Measurements from ENCODE around the gene NRIP2.

The NRIP2 gene

GRCh38 chr12:2794191-2794735 lies 40.6 kb downstream of the NRIP2 start:
- peak overlapping the region; percentile 97 for H3K4me3 ChIP-seq (replicated peaks; ENCODE audit: insufficient read depth, low read length)
- H3K27ac ChIP-seq (replicated peaks): no peak overlapping the region
- no peak for TF ChIP-seq GABPA (IDR thresholded peaks at IDR 0.05; ENCODE audit: low read depth)
- no peak for TF ChIP-seq SPI1 (IDR thresholded peaks at IDR 0.05; ENCODE audit: borderline replicate concordance, low read depth)
- TF ChIP-seq, protein P1, sequence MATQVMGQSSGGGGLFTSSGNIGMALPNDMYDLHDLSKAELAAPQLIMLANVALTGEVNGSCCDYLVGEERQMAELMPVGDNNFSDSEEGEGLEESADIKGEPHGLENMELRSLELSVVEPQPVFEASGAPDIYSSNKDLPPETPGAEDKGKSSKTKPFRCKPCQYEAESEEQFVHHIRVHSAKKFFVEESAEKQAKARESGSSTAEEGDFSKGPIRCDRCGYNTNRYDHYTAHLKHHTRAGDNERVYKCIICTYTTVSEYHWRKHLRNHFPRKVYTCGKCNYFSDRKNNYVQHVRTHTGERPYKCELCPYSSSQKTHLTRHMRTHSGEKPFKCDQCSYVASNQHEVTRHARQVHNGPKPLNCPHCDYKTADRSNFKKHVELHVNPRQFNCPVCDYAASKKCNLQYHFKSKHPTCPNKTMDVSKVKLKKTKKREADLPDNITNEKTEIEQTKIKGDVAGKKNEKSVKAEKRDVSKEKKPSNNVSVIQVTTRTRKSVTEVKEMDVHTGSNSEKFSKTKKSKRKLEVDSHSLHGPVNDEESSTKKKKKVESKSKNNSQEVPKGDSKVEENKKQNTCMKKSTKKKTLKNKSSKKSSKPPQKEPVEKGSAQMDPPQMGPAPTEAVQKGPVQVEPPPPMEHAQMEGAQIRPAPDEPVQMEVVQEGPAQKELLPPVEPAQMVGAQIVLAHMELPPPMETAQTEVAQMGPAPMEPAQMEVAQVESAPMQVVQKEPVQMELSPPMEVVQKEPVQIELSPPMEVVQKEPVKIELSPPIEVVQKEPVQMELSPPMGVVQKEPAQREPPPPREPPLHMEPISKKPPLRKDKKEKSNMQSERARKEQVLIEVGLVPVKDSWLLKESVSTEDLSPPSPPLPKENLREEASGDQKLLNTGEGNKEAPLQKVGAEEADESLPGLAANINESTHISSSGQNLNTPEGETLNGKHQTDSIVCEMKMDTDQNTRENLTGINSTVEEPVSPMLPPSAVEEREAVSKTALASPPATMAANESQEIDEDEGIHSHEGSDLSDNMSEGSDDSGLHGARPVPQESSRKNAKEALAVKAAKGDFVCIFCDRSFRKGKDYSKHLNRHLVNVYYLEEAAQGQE (IDR thresholded peaks at IDR 0.05; ENCODE audit: insufficient replicate concordance, low read depth): no peak
- TF ChIP-seq, protein P2, sequence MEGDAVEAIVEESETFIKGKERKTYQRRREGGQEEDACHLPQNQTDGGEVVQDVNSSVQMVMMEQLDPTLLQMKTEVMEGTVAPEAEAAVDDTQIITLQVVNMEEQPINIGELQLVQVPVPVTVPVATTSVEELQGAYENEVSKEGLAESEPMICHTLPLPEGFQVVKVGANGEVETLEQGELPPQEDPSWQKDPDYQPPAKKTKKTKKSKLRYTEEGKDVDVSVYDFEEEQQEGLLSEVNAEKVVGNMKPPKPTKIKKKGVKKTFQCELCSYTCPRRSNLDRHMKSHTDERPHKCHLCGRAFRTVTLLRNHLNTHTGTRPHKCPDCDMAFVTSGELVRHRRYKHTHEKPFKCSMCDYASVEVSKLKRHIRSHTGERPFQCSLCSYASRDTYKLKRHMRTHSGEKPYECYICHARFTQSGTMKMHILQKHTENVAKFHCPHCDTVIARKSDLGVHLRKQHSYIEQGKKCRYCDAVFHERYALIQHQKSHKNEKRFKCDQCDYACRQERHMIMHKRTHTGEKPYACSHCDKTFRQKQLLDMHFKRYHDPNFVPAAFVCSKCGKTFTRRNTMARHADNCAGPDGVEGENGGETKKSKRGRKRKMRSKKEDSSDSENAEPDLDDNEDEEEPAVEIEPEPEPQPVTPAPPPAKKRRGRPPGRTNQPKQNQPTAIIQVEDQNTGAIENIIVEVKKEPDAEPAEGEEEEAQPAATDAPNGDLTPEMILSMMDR (IDR thresholded peaks at IDR 0.05; ENCODE audit: insufficient read depth, low read length): no peak
- TF ChIP-seq POLR2AphosphoS5 (IDR thresholded peaks at IDR 0.05; ENCODE audit: low read depth): no peak
- DNase-seq (ENCODE audit: low read depth in 1 of 2, low spot score in 1 of 2): no peak
- H3K27me3 ChIP-seq (ENCODE audit: insufficient read depth, poor library complexity, severe bottlenecking): no peaks in the 10 kb centered on the region

GRCh38 chr12:2793561-2793960 lies 41.3 kb downstream of the NRIP2 start:
- H3K27ac ChIP-seq (replicated peaks): no peak overlapping the region
- no peaks in the 10 kb centered on the region for H3K27me3 ChIP-seq (ENCODE audit: insufficient read depth, poor library complexity, severe bottlenecking)
- TF ChIP-seq, protein P2 (IDR thresholded peaks at IDR 0.05; ENCODE audit: insufficient read depth, low read length): no peak
- no peak for TF ChIP-seq POLR2AphosphoS5 (IDR thresholded peaks at IDR 0.05; ENCODE audit: low read depth)
- TF ChIP-seq, protein P1 (IDR thresholded peaks at IDR 0.05; ENCODE audit: insufficient replicate concordance, low read depth): no peak
- no peak for TF ChIP-seq SPI1 (IDR thresholded peaks at IDR 0.05; ENCODE audit: borderline replicate concordance, low read depth)
- TF ChIP-seq GABPA (IDR thresholded peaks at IDR 0.05; ENCODE audit: low read depth): no peak
- DNase-seq (ENCODE audit: low read depth in 1 of 2, low spot score in 1 of 2): no peak
- H3K4me3 ChIP-seq (replicated peaks; ENCODE audit: insufficient read depth, low read length): no peak overlapping the region

GRCh38 chr12:2792671-2793500 lies 41.9 kb downstream of the NRIP2 start:
- no peak overlapping the region for H3K27ac ChIP-seq (replicated peaks)
- TF ChIP-seq, protein P2 (IDR thresholded peaks at IDR 0.05; ENCODE audit: insufficient read depth, low read length): no peak
- no peak for TF ChIP-seq POLR2AphosphoS5 (IDR thresholded peaks at IDR 0.05; ENCODE audit: low read depth)
- TF ChIP-seq GABPA (IDR thresholded peaks at IDR 0.05; ENCODE audit: low read depth): no peak
- TF ChIP-seq, protein P1 (IDR thresholded peaks at IDR 0.05; ENCODE audit: insufficient replicate concordance, low read depth): no peak
- TF ChIP-seq SPI1 (IDR thresholded peaks at IDR 0.05; ENCODE audit: borderline replicate concordance, low read depth): no peak
- no peaks in the 10 kb centered on the region for H3K27me3 ChIP-seq (ENCODE audit: insufficient read depth, poor library complexity, severe bottlenecking)
- no peak overlapping the region for H3K4me3 ChIP-seq (replicated peaks; ENCODE audit: insufficient read depth, low read length)
- DNase-seq (ENCODE audit: low read depth in 1 of 2, low spot score in 1 of 2): no peak

Data from HL-60 (cell line).